GM21390 (cell line): Measurements from ENCODE around the gene EXOC4.

Source experiments
- ATAC-seq: cut with Tn5 transposase; IDR thresholded peaks from one replicate; pipeline ENCODE4 v1.9.1; 2021; ENCODE audit not compliant: unreplicated experiment

EXOC4 gene

GRCh38 chr7:133741703-133742102 is 488.8 kb downstream of the EXOC4 start:
- ATAC-seq: no peak

GRCh38 chr7:133742709-133743538 is 490.0 kb downstream of the EXOC4 start:
- no peak for ATAC-seq

GRCh38 chr7:133744451-133744850 is 491.6 kb downstream of the EXOC4 start:
- ATAC-seq: no peak

GRCh38 chr7:133746305-133746704 is 493.4 kb downstream of the EXOC4 start:
- ATAC-seq: no peak

GRCh38 chr7:133746847-133747246 is 494.0 kb downstream of the EXOC4 start:
- no peak for ATAC-seq

- ATAC-seq: no peak
Observed at GRCh38 chr7:133748443-133749407, 495.8 kb downstream of the EXOC4 start.

GRCh38 chr7:133750287-133750686 is 497.4 kb downstream of the EXOC4 start:
- no peak for ATAC-seq

GRCh38 chr7:133751079-133751478 is 498.2 kb downstream of the EXOC4 start:
- ATAC-seq: no peak

- no peak for ATAC-seq
Observed at GRCh38 chr7:133753513-133753912, 500.6 kb downstream of the EXOC4 start.

- no peak for ATAC-seq
Observed at GRCh38 chr7:133754708-133755107, 501.8 kb downstream of the EXOC4 start.

- no peak for ATAC-seq
Observed at GRCh38 chr7:133755901-133756300, 503.0 kb downstream of the EXOC4 start.

- no peak for ATAC-seq
Observed at GRCh38 chr7:133761443-133761842, 508.6 kb downstream of the EXOC4 start.

GRCh38 chr7:133763076-133763640 is 510.3 kb downstream of the EXOC4 start:
- no peak for ATAC-seq

- no peak for ATAC-seq
Observed at GRCh38 chr7:133769668-133770067, 516.8 kb downstream of the EXOC4 start.

GRCh38 chr7:133770863-133771492 is 518.1 kb downstream of the EXOC4 start:
- no peak for ATAC-seq

- ATAC-seq: no peak
Observed at GRCh38 chr7:133771788-133772419, 519.0 kb downstream of the EXOC4 start.

GRCh38 chr7:133773601-133774000 is 520.7 kb downstream of the EXOC4 start:
- ATAC-seq: no peak

GRCh38 chr7:133775201-133775600 is 522.3 kb downstream of the EXOC4 start:
- ATAC-seq: no peak

GRCh38 chr7:133776266-133776665 is 523.4 kb downstream of the EXOC4 start:
- ATAC-seq: no peak

- no peak for ATAC-seq
Observed at GRCh38 chr7:133777701-133778100, 524.8 kb downstream of the EXOC4 start.

- peak; percentile 97 for ATAC-seq
Observed at GRCh38 chr7:133778472-133778871, 525.6 kb downstream of the EXOC4 start.
